NB4 (cell line): ENCODE measurements around the gene TRIML1.
"Not testable (repeated sequence)": the region's sequence is repeated elsewhere in the genome, so short reads cannot be mapped to it uniquely, and the experiment has no call there.

Experiments
- DNase-seq: peaks from one replicate; pipeline ENCODE4 v3.0.0; 2010; ENCODE audit warnings: low read depth
- H3K4me3 ChIP-seq: one replicate; pipeline ENCODE4 v1.5.1; 2011; ENCODE audit warnings: mild to moderate bottlenecking, low read depth, low read length, moderate library complexity
- CTCF ChIP-seq: IDR thresholded peaks from one replicate; pipeline ENCODE4 v1.5.1; 2012; ENCODE audit warnings: low read depth, low read length
- MAX ChIP-seq: IDR thresholded peaks from 2 replicates; pipeline ENCODE4 v1.6.1; 2011; ENCODE audit warnings: low read depth, low read length
- MYC ChIP-seq: IDR thresholded peaks from 2 replicates; pipeline ENCODE4 v1.6.1; 2011; ENCODE audit warnings: low read depth, low read length
- POLR2A ChIP-seq: IDR thresholded peaks from 2 replicates; pipeline ENCODE4 v1.6.1; 2011; ENCODE audit warnings: mild to moderate bottlenecking; ENCODE audit not compliant: insufficient read length; ENCODE audit errors: extremely low read depth

The TRIML1 gene

GRCh38 chr4:188147776-188148175 is 8.5 kb downstream of the TRIML1 start:
- TF ChIP-seq MAX (no peak), CTCF (no peak), POLR2A (no peak), MYC (no peak)
- no peak overlapping the region for H3K4me3 ChIP-seq
- no peak for DNase-seq

- DNase-seq: no peak
- no peak overlapping the region for H3K4me3 ChIP-seq
Observed at GRCh38 chr4:188154668-188155405, 15.6 kb downstream of the TRIML1 start.

GRCh38 chr4:188158336-188158735 is 19.1 kb downstream of the TRIML1 start:
- TF ChIP-seq CTCF: no peak
- TF ChIP-seq MYC: no peak
- no peak for TF ChIP-seq MAX
- no peak for TF ChIP-seq POLR2A
- H3K4me3 ChIP-seq: no peak overlapping the region
- no peak for DNase-seq

More at GRCh38 chr4:188154668-188155405, 15.6 kb downstream of the TRIML1 start:
- TF ChIP-seq MAX: no peak
- TF ChIP-seq CTCF: no peak
- no peak for TF ChIP-seq MYC
- no peak for TF ChIP-seq POLR2A

- H3K4me3 ChIP-seq, DNase-seq: not testable (repeated sequence)
Observed at GRCh38 chr4:188159513-188160226, 20.4 kb downstream of the TRIML1 start.

GRCh38 chr4:188160406-188160805 is 21.2 kb downstream of the TRIML1 start:
- TF ChIP-seq POLR2A: no peak
- no peak for TF ChIP-seq MYC
- no peak for TF ChIP-seq MAX
- TF ChIP-seq CTCF: no peak
- no peak for DNase-seq
- no peak overlapping the region for H3K4me3 ChIP-seq

- H3K4me3 ChIP-seq: no peak overlapping the region
- TF ChIP-seq CTCF (no peak), MYC (no peak)
- no peak for DNase-seq
Observed at GRCh38 chr4:188161167-188161566, 21.9 kb downstream of the TRIML1 start.
